GM12878 (cell line): Measurements from ENCODE around the gene GARRE1.

ENCODE experiments used
- EP300 ChIP-seq, 2 experiments: fragments of 150-350 bp in 1 of 2; IDR thresholded peaks; 2 replicates each; pipeline ENCODE4 v1.6.1; 2011 to 2012; ENCODE audit warnings: low read depth in 2 of 2, low read length in 2 of 2, borderline replicate concordance in 1 of 2, improper control_type of control experiment in 1 of 2, inconsistent platforms in 1 of 2; ENCODE audit not compliant: control insufficient read depth in 1 of 2
- ETV6 ChIP-seq, 2 experiments: fragments of 450-650 bp in 1 of 2; IDR thresholded peaks in 1 of 2; conservative IDR thresholded peaks in 1 of 2; 2 replicates each; pipeline ENCODE4 v1.6.1; 2014; ENCODE audit warnings: antibody characterized with exemption in 1 of 2, borderline replicate concordance in 1 of 2, low read depth in 1 of 2, mild to moderate bottlenecking in 1 of 2, moderate library complexity in 1 of 2
- GATAD2B ChIP-seq: fragments of 450-650 bp; conservative IDR thresholded peaks from 2 replicates; pipeline ENCODE4 v1.6.1; 2017; ENCODE audit warnings: low read depth, mild to moderate bottlenecking, moderate library complexity
- POLR2A ChIP-seq: IDR thresholded peaks from 2 replicates; pipeline ENCODE4 v1.6.1; 2011; ENCODE audit warnings: low read depth, mild to moderate bottlenecking, low read length
- RAD51 ChIP-seq: fragments of 450-650 bp; IDR thresholded peaks from 2 replicates; pipeline ENCODE4 v1.6.1; 2016; ENCODE audit warnings: moderate library complexity, mild to moderate bottlenecking, inconsistent platforms
- RFX5 ChIP-seq: IDR thresholded peaks from 2 replicates; pipeline ENCODE4 v1.6.1; 2011; ENCODE audit warnings: low read depth, low read length, improper control_type of control experiment
- SUPT20H ChIP-seq: IDR thresholded peaks from 2 replicates; pipeline ENCODE4 v1.6.1; 2011; ENCODE audit warnings: low read depth, mild to moderate bottlenecking, low read length, moderate library complexity, borderline replicate concordance; ENCODE audit not compliant: control insufficient read depth
- TF ChIP-seq, protein P1 (sequence below), 3 experiments: IDR thresholded peaks in 2 of 3; conservative IDR thresholded peaks in 1 of 3; 2 replicates each; pipeline ENCODE4 v1.5.1; 2011; ENCODE audit warnings: low read depth in 3 of 3, low read length in 3 of 3, mild to moderate bottlenecking in 3 of 3, control low read depth in 2 of 3, moderate library complexity in 2 of 3, inconsistent platforms in 1 of 3, mixed read lengths in 1 of 3; ENCODE audit not compliant: control insufficient read depth in 2 of 3, insufficient read depth in 1 of 3; ENCODE audit errors: extremely low read depth in 1 of 3

- TF ChIP-seq RAD51 (no peak), ETV6 (conservative IDR thresholded peaks at IDR 0.05 in 1 of 2, IDR thresholded peaks at IDR 0.05 in 1 of 2; ENCODE audit: borderline replicate concordance in 1 of 2, low read depth in 1 of 2) (no peak), EP300 (IDR thresholded peaks at IDR 0.05; ENCODE audit: borderline replicate concordance in 1 of 2, control insufficient read depth in 1 of 2, low read depth in 2 of 2, low read length in 2 of 2) (no peak), POLR2A (no peak), RFX5 (no peak), SUPT20H (no peak), GATAD2B (no peak)
- TF ChIP-seq, protein P1, sequence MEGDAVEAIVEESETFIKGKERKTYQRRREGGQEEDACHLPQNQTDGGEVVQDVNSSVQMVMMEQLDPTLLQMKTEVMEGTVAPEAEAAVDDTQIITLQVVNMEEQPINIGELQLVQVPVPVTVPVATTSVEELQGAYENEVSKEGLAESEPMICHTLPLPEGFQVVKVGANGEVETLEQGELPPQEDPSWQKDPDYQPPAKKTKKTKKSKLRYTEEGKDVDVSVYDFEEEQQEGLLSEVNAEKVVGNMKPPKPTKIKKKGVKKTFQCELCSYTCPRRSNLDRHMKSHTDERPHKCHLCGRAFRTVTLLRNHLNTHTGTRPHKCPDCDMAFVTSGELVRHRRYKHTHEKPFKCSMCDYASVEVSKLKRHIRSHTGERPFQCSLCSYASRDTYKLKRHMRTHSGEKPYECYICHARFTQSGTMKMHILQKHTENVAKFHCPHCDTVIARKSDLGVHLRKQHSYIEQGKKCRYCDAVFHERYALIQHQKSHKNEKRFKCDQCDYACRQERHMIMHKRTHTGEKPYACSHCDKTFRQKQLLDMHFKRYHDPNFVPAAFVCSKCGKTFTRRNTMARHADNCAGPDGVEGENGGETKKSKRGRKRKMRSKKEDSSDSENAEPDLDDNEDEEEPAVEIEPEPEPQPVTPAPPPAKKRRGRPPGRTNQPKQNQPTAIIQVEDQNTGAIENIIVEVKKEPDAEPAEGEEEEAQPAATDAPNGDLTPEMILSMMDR (IDR thresholded peaks at IDR 0.05 in 2 of 3, conservative IDR thresholded peaks at IDR 0.05 in 1 of 3; ENCODE audit: control insufficient read depth in 2 of 3, extremely low read depth in 1 of 3, insufficient read depth in 1 of 3, low read depth in 3 of 3, low read length in 3 of 3) = peak; percentile 32 to 62 (median 44)
Observed at GRCh38 chr19:34241513-34242337, 12.6 kb upstream of the GARRE1 start.
